ENCODE results near the gene FANCC.

- TF ChIP-seq CTCF (conservative IDR thresholded peaks at IDR 0.05; ENCODE audit: low read depth, low read length) (peak; percentile 49), POLR2A (IDR thresholded peaks at IDR 0.05; ENCODE audit: low read depth, low read length) (no peak), SMC3 (IDR thresholded peaks at IDR 0.05; ENCODE audit: low read depth, low read length) (no peak), RFX5 (IDR thresholded peaks at IDR 0.05; ENCODE audit: low read depth, low read length) (no peak), MAFK (IDR thresholded peaks at IDR 0.05; ENCODE audit: low read depth, low read length) (no peak), RAD21 (IDR thresholded peaks at IDR 0.05; ENCODE audit: low read length) (0 out of 2 replicates have a peak, but pooled peaks have one; percentile 11), NFE2L2 (IDR thresholded peaks at IDR 0.05; ENCODE audit: low read depth, low read length) (no peak), CHD1 (IDR thresholded peaks at IDR 0.05; ENCODE audit: low read depth, low read length) (no peak), CEBPB (IDR thresholded peaks at IDR 0.05; ENCODE audit: low read depth, low read length) (no peak), BHLHE40 (IDR thresholded peaks at IDR 0.05; ENCODE audit: low read depth, low read length) (no peak), USF2 (IDR thresholded peaks at IDR 0.05; ENCODE audit: low read depth, low read length) (no peak), FOS (IDR thresholded peaks at IDR 0.05; ENCODE audit: low read depth, low read length) (no peak)
Measured at GRCh38 chr9:95181226-95181818, 136.2 kb downstream of the FANCC start.

All from IMR-90 (cell line).